HEK293T (cell line): ENCODE data around the gene TUBGCP3.

ENCODE experiments used
- CTCF ChIA-PET: fragments of 350-600 bp; formaldehyde crosslinking; extraction: SDS; loops from one replicate; lab custom pipeline; 2021; ENCODE audit warnings: antibody characterized with exemption, inconsistent platforms; lab: Yijun Ruan, JAX
- POLR2A ChIA-PET: fragments of 350-600 bp; formaldehyde crosslinking; extraction: SDS; loops from one replicate; lab custom pipeline; 2020; ENCODE audit warnings: antibody characterized with exemption, inconsistent platforms; lab: Yijun Ruan, JAX
- DNase-seq: peaks from one replicate; pipeline ENCODE4 v3.0.0; 2012; ENCODE audit warnings: mixed read lengths; ENCODE audit errors: extremely low spot score
- ARNT ChIP-seq: fragments of 450-650 bp; IDR thresholded peaks from 2 replicates; pipeline ENCODE4 v1.6.1; 2017; ENCODE audit warnings: mild to moderate bottlenecking
- BHLHE40 ChIP-seq: fragments of 450-650 bp; IDR thresholded peaks from 2 replicates; pipeline ENCODE4 v1.6.1; 2016; ENCODE audit warnings: mild to moderate bottlenecking, moderate library complexity, borderline replicate concordance
- CTBP1 ChIP-seq: fragments of 450-650 bp; IDR thresholded peaks from 2 replicates; pipeline ENCODE4 v1.6.1; 2016; ENCODE audit warnings: borderline replicate concordance
- ELF4 ChIP-seq: fragments of 450-650 bp; IDR thresholded peaks from 2 replicates; pipeline ENCODE4 v1.6.1; 2017; ENCODE audit warnings: antibody characterized with exemption
- FOXA1 ChIP-seq: fragments of 450-650 bp; IDR thresholded peaks from 2 replicates; pipeline ENCODE4 v1.6.1; 2016; ENCODE audit warnings: mild to moderate bottlenecking
- FOXK2 ChIP-seq: fragments of 450-650 bp; IDR thresholded peaks from 2 replicates; pipeline ENCODE4 v1.6.1; 2016; ENCODE audit warnings: mild to moderate bottlenecking
- FOXM1 ChIP-seq: fragments of 450-650 bp; IDR thresholded peaks from 2 replicates; pipeline ENCODE4 v1.6.1; 2017; ENCODE audit warnings: mild to moderate bottlenecking, borderline replicate concordance
- HDGF ChIP-seq: fragments of 450-650 bp; IDR thresholded peaks from 2 replicates; pipeline ENCODE4 v1.6.1; 2017; ENCODE audit warnings: antibody characterized with exemption, borderline replicate concordance
- L3MBTL2 ChIP-seq: fragments of 450-650 bp; conservative IDR thresholded peaks from 2 replicates; pipeline ENCODE4 v1.6.1; 2016; ENCODE audit warnings: mild to moderate bottlenecking
- LEF1 ChIP-seq: fragments of 450-650 bp; IDR thresholded peaks from 2 replicates; pipeline ENCODE4 v1.6.1; 2017; ENCODE audit warnings: mild to moderate bottlenecking, borderline replicate concordance
- NFRKB ChIP-seq: fragments of 450-650 bp; IDR thresholded peaks from 2 replicates; pipeline ENCODE4 v1.6.1; 2016; ENCODE audit warnings: mild to moderate bottlenecking, moderate library complexity
- SP1 ChIP-seq: fragments of 450-650 bp; IDR thresholded peaks from 2 replicates; pipeline ENCODE4 v1.6.1; 2017
- SUZ12 ChIP-seq: fragments of 450-650 bp; IDR thresholded peaks from 2 replicates; pipeline ENCODE4 v1.6.1; 2016; ENCODE audit warnings: mild to moderate bottlenecking
- TARDBP ChIP-seq: fragments of 450-650 bp; IDR thresholded peaks from 2 replicates; pipeline ENCODE4 v1.6.1; 2016
- ZNF384 ChIP-seq: fragments of 450-650 bp; IDR thresholded peaks from 2 replicates; pipeline ENCODE4 v1.6.1; 2016
- TF ChIP-seq, protein P1 (sequence below): fragments of 450-650 bp; IDR thresholded peaks from 2 replicates; pipeline ENCODE4 v1.6.1; 2016

Gene TUBGCP3

DNA sequence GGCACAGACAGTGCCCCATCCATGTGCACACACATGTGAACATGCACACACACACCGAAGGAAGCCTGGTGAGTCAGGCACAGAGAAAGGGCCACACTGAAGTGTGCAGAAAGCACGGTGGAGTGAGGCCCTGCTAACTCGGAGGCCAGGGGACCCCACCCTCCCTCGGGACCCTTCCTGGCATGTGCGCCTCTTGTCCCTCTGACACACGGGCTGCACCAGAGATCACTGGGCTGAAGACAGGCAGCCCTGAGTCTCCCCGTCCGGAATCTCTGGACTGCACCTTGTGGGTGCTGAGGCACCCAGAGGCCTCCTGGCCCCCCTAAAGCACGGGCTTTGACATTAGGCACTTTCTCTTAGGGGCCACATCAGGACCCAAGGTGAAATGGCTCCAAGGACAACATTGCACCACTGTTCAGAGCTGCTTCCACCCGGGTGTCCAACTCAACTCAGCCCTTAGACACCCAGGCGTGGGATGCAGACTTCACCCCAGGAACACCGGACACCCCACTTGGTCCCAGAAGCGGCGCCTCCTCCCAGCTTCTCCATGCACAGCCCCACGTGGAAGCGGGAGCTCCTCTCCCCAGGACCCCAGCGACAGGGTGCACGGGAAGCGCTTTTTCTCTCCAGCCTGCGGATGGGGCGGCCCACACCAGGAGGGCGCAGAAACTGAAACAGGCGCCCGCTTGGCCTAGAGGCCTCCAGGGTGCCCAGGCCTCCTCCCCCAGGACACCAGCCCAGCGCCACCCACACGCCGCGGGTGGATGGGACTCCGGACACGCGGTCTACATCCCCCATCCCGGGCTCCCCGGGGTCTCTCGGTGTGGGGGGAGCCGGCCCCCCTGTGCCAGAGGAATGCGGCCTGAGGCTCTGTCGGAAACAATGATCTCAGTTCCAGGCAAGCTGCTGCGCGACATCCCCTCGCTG lies 121.6 kb downstream of the TUBGCP3 start:
- DNase-seq = no peak
- TF ChIP-seq FOXK2 = no peak
- no peak for TF ChIP-seq FOXA1
- no peak for TF ChIP-seq L3MBTL2
- no peak for TF ChIP-seq SP1
- no peak for TF ChIP-seq ARNT
- TF ChIP-seq ELF4 = no peak
- TF ChIP-seq HDGF = no peak
- no peak for TF ChIP-seq ZNF384
- no peak for TF ChIP-seq CTBP1
- ChIA-PET POLR2A (no interaction called here), CTCF (no interaction called here)

GRCh38 chr13:112465251-112466131 lies 122.5 kb downstream of the TUBGCP3 start:
- TF ChIP-seq FOXA1 = no peak
- no peak for TF ChIP-seq L3MBTL2
- TF ChIP-seq ARNT = no peak
- TF ChIP-seq FOXK2 = no peak
- TF ChIP-seq LEF1 = no peak
- TF ChIP-seq FOXM1 = no peak
- TF ChIP-seq SP1 = no peak
- CTCF ChIA-PET = no interaction called here
- POLR2A ChIA-PET = no interaction called here
- no peak for DNase-seq

GRCh38 chr13:112464720-112465119 lies 123.2 kb downstream of the TUBGCP3 start:
- TF ChIP-seq ZNF384 (no peak), FOXA1 (no peak), LEF1 (no peak), BHLHE40 (no peak), SP1 (no peak), HDGF (no peak), L3MBTL2 (no peak), FOXM1 (no peak), ARNT (no peak), ELF4 (no peak), CTBP1 (no peak), NFRKB (no peak), TARDBP (no peak), FOXK2 (no peak), SUZ12 (no peak)
- TF ChIP-seq, protein P1, sequence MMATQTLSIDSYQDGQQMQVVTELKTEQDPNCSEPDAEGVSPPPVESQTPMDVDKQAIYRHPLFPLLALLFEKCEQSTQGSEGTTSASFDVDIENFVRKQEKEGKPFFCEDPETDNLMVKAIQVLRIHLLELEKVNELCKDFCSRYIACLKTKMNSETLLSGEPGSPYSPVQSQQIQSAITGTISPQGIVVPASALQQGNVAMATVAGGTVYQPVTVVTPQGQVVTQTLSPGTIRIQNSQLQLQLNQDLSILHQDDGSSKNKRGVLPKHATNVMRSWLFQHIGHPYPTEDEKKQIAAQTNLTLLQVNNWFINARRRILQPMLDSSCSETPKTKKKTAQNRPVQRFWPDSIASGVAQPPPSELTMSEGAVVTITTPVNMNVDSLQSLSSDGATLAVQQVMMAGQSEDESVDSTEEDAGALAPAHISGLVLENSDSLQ = no peak
- ChIA-PET POLR2A (no interaction called here), CTCF (no interaction called here)
- no peak for DNase-seq

GRCh38 chr13:112462408-112462807 lies 125.5 kb downstream of the TUBGCP3 start:
- no peak for DNase-seq
- POLR2A ChIA-PET = no interaction called here
- TF ChIP-seq TARDBP (no peak), NFRKB (no peak), CTBP1 (no peak), SUZ12 (no peak), ZNF384 (no peak), FOXK2 (no peak)
- TF ChIP-seq, protein P1 = no peak
- CTCF ChIA-PET = no interaction called here

GRCh38 chr13:112457485-112457884 lies 130.5 kb downstream of the TUBGCP3 start:
- ChIA-PET POLR2A (no interaction called here), CTCF (no interaction called here)
- TF ChIP-seq, protein P1 = no peak
- no peak for TF ChIP-seq ELF4
- TF ChIP-seq ARNT = no peak
- TF ChIP-seq ZNF384 = no peak
- TF ChIP-seq FOXA1 = no peak
- TF ChIP-seq CTBP1 = no peak
- TF ChIP-seq FOXK2 = no peak
- TF ChIP-seq TARDBP = no peak
- TF ChIP-seq BHLHE40 = no peak
- TF ChIP-seq SUZ12 = no peak
- TF ChIP-seq SP1 = no peak
- no peak for TF ChIP-seq L3MBTL2
- TF ChIP-seq NFRKB = no peak
- TF ChIP-seq LEF1 = no peak
- no peak for TF ChIP-seq FOXM1
- TF ChIP-seq HDGF = no peak
- no peak for DNase-seq

DNA sequence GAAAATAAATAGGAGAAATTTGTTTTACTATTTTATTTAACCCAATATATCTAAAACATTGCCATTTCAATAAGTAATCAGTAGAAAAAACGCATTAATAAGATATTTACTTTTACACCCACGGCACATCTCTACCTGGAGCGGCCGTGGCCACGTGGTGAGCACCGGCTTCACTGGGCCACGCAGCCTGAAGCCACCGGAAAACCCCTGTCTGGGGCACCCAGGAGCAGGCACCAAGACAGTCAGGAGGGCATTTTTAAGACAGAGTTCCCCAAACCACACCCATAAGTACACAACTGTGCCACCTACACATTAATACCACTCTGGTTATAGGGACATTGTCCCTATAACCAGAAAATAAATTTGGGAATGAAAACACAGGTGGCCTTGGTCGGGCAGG lies 130.9 kb downstream of the TUBGCP3 start:
- CTCF ChIA-PET = no interaction called here
- no peak for DNase-seq
- POLR2A ChIA-PET = no interaction called here
- no peak for TF ChIP-seq FOXM1
- no peak for TF ChIP-seq CTBP1
- TF ChIP-seq FOXK2 = no peak
- no peak for TF ChIP-seq FOXA1
- no peak for TF ChIP-seq TARDBP
- TF ChIP-seq ZNF384 = no peak
- no peak for TF ChIP-seq HDGF
